ENCODE data around the gene CCDC127.
"Not testable (repeated sequence)": the region's sequence is repeated elsewhere in the genome, so short reads cannot be mapped to it uniquely, and the experiment has no call there.

The CCDC127 gene

DNA sequence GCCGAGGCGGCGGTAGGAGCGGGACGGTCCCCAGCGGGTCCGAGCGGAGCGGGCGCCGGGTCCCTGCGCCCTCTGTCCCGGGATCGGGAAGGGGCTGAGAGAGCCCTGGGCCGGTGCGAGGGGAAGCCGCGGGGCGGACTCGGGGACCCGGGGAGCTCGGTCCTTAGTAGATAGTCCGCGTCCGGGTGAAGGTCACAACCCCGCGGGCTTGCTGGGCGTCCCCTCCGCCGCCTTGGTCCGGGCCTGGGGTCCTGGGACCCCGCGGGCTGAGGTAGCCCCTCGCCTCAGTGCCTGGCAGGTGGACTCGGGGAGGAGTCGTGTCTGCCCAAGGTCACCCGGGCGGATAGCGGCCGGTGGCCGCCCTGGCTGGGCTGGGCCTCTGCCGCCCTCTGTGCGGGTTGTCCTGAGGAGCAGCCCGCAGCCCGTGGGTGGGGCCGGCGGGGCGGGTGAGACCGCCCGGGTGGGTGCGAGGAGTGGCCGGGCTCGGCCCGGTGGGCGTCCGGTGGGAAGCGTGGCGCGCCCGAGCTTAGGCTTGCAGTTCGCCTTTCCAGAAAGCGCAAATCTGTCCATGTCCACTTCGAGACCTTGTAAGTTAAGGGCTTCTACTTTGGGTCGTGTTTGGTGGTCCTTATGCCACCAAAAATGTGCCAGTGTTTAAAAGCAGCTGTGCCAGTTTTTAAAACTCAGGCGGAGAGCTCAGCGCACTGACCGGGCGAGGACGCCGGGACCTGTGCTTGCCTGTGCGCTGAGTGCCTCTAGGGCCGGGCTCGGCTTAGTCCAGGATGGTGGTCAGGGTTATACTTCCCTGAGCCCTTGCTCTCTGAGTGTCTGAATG, 721 bp upstream of the CCDC127 start:
- no peak for TF ChIP-seq CTCF (IDR thresholded peaks at IDR 0.05; ENCODE audit: extremely low read depth, missing control alignments)
- DNase-seq (ENCODE audit: low spot score): no peak

GRCh38 chr5:216076-216475, 1.9 kb downstream of the CCDC127 start:
- not testable (repeated sequence) for DNase-seq (ENCODE audit: low spot score)

DNA sequence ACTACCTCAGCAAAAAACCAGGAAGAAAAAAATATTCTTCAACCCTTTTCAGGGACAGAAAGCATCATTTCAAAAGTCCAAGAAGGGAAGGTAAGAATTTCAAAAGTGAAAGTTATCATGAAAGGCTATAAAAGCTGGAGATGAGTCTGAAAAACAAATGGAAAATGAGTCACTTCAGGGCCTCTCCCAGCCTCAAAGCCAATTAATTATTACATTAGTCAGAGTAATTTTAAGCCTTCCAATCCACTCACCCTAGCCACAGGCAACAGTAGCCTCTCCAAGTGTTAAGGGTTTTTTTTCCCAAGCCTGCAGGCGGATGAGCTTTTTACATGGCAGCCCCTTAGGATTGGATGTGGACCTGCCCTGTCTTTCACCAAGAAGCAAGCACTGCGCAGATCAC, 2.7 kb downstream of the CCDC127 start:
- DNase-seq (ENCODE audit: low spot score): not testable (repeated sequence)

GRCh38 chr5:213803-214395, 4.1 kb downstream of the CCDC127 start:
- DNase-seq (ENCODE audit: low spot score): no peak
- no peak for TF ChIP-seq CTCF (IDR thresholded peaks at IDR 0.05; ENCODE audit: extremely low read depth, missing control alignments)

GRCh38 chr5:208449-209114, 9.4 kb downstream of the CCDC127 start:
- DNase-seq (ENCODE audit: low spot score): no peak
- TF ChIP-seq CTCF (IDR thresholded peaks at IDR 0.05; ENCODE audit: extremely low read depth, missing control alignments): no peak

DNA sequence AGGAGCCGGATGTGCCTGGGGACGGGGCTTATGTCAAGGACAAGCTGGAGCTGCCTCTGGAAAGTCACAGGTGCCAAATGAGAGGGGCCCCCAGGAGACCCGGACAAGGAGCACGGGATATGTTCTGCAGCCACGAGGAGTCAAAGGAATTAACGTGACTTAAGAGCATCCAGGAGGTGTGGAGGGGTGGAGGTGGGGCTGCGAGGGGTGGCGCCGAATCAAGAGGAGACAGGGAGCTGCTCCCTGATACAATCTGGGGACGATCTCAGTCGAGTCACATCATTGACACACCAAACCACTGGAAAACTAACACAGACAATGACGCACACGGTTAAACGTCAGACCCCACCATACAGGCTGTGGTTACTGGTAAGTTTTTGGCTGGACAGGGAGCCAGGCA, 10.4 kb downstream of the CCDC127 start:
- no peak for TF ChIP-seq CTCF (IDR thresholded peaks at IDR 0.05; ENCODE audit: extremely low read depth, missing control alignments)
- no peak for DNase-seq (ENCODE audit: low spot score)

- no peak for DNase-seq (ENCODE audit: low spot score)
- TF ChIP-seq CTCF (IDR thresholded peaks at IDR 0.05; ENCODE audit: extremely low read depth, missing control alignments): no peak
These were observed 10.9 kb downstream of the CCDC127 start for GRCh38 chr5:206927-207536.

- no peak for TF ChIP-seq CTCF (IDR thresholded peaks at IDR 0.05; ENCODE audit: extremely low read depth, missing control alignments)
These were observed 11.5 kb downstream of the CCDC127 start for GRCh38 chr5:206406-206805.

More at GRCh38 chr5:206406-206805, 11.5 kb downstream of the CCDC127 start:
- peak; percentile 3 for DNase-seq (ENCODE audit: low spot score)

Data from GM20000 (cell line).